A549 (cell line): ENCODE measurements around the gene CYP4A11.

Experiments used
- TF ChIP-seq, protein P1 (sequence below): IDR thresholded peaks from 2 replicates; pipeline ENCODE4 v1.6.1; 2012
- TF ChIP-seq, protein P2 (sequence below): fragments of 200-600 bp; sonication (generic); IDR thresholded peaks from 2 replicates; pipeline ENCODE4 v1.6.1; 2016; ENCODE audit warnings: antibody characterized with exemption, mild to moderate bottlenecking, moderate library complexity

DNA sequence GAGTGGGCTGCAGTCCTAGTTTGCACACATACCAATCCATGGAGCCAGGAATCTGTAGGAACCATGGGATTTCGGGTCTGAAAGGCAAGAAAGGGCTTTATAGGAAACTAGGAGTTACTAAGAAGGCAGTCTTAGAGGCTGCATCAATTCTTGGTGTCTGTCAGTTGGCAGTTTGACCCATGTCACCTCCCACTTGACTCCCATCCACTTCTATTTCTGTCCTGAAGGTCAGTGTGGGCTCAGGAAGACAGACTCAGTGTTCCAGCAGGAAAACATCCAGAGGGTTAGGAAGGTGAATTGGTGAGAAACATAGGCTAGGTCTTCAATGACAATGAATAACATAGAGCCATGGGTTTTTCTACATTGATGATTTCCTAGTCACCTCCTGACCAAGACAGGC, 4.0 kb downstream of the CYP4A11 start:
- TF ChIP-seq, protein P1, sequence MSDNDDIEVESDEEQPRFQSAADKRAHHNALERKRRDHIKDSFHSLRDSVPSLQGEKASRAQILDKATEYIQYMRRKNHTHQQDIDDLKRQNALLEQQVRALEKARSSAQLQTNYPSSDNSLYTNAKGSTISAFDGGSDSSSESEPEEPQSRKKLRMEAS: no peak
- TF ChIP-seq, protein P2, sequence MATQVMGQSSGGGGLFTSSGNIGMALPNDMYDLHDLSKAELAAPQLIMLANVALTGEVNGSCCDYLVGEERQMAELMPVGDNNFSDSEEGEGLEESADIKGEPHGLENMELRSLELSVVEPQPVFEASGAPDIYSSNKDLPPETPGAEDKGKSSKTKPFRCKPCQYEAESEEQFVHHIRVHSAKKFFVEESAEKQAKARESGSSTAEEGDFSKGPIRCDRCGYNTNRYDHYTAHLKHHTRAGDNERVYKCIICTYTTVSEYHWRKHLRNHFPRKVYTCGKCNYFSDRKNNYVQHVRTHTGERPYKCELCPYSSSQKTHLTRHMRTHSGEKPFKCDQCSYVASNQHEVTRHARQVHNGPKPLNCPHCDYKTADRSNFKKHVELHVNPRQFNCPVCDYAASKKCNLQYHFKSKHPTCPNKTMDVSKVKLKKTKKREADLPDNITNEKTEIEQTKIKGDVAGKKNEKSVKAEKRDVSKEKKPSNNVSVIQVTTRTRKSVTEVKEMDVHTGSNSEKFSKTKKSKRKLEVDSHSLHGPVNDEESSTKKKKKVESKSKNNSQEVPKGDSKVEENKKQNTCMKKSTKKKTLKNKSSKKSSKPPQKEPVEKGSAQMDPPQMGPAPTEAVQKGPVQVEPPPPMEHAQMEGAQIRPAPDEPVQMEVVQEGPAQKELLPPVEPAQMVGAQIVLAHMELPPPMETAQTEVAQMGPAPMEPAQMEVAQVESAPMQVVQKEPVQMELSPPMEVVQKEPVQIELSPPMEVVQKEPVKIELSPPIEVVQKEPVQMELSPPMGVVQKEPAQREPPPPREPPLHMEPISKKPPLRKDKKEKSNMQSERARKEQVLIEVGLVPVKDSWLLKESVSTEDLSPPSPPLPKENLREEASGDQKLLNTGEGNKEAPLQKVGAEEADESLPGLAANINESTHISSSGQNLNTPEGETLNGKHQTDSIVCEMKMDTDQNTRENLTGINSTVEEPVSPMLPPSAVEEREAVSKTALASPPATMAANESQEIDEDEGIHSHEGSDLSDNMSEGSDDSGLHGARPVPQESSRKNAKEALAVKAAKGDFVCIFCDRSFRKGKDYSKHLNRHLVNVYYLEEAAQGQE: no peak
